ENCODE data around the gene EFCAB13. TPM values are rescaled to one million over a fixed set of nuclear protein-coding genes. Genes with fewer than 3 reads are reported as not detected.

EFCAB13 gene
- total and polyA plus RNA-seq, 4 donors: 0.80 to 2.9 (median 2.3) TPM

- TF ChIP-seq HNF4G (IDR thresholded peaks at IDR 0.05): no peak
- no peak for TF ChIP-seq ZBTB33 (IDR thresholded peaks at IDR 0.05)
- no peak for TF ChIP-seq JUND (IDR thresholded peaks at IDR 0.05)
- TF ChIP-seq GABPA (IDR thresholded peaks at IDR 0.05 in 1 of 2, conservative IDR thresholded peaks at IDR 0.05 in 1 of 2): no peak
- no peak for TF ChIP-seq FOXA2 (IDR thresholded peaks at IDR 0.05)
- no peak for TF ChIP-seq TAF1 (conservative IDR thresholded peaks at IDR 0.05)
- no peak for TF ChIP-seq FOXA1 (IDR thresholded peaks at IDR 0.05)
- TF ChIP-seq EGR1 (IDR thresholded peaks at IDR 0.05; ENCODE audit: low read depth in 2 of 2): no peak
- no peak for TF ChIP-seq HNF4A (conservative IDR thresholded peaks at IDR 0.05)
- TF ChIP-seq MAX (IDR thresholded peaks at IDR 0.05): no peak
- no peak for TF ChIP-seq YY1 (IDR thresholded peaks at IDR 0.05)
- TF ChIP-seq, protein P1, sequence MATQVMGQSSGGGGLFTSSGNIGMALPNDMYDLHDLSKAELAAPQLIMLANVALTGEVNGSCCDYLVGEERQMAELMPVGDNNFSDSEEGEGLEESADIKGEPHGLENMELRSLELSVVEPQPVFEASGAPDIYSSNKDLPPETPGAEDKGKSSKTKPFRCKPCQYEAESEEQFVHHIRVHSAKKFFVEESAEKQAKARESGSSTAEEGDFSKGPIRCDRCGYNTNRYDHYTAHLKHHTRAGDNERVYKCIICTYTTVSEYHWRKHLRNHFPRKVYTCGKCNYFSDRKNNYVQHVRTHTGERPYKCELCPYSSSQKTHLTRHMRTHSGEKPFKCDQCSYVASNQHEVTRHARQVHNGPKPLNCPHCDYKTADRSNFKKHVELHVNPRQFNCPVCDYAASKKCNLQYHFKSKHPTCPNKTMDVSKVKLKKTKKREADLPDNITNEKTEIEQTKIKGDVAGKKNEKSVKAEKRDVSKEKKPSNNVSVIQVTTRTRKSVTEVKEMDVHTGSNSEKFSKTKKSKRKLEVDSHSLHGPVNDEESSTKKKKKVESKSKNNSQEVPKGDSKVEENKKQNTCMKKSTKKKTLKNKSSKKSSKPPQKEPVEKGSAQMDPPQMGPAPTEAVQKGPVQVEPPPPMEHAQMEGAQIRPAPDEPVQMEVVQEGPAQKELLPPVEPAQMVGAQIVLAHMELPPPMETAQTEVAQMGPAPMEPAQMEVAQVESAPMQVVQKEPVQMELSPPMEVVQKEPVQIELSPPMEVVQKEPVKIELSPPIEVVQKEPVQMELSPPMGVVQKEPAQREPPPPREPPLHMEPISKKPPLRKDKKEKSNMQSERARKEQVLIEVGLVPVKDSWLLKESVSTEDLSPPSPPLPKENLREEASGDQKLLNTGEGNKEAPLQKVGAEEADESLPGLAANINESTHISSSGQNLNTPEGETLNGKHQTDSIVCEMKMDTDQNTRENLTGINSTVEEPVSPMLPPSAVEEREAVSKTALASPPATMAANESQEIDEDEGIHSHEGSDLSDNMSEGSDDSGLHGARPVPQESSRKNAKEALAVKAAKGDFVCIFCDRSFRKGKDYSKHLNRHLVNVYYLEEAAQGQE (IDR thresholded peaks at IDR 0.05): no peak
- H3K27ac ChIP-seq (ENCODE audit: low read depth in 1 of 2, low read length in 2 of 2): no peak overlapping the region
- H3K9ac ChIP-seq (ENCODE audit: low read depth in 1 of 2, low read length in 2 of 2): no peak overlapping the region
- DNase-seq (ENCODE audit: low spot score): no peak
- H3K4me1 ChIP-seq (ENCODE audit: control insufficient read depth in 4 of 4, insufficient read depth in 4 of 4, low read length in 3 of 4): peaks cover 2 to 10% (median 7%) of the 10 kb centered on the region in 4 donors
- H3K9me3 ChIP-seq (ENCODE audit: control insufficient read depth in 4 of 4, low read length in 3 of 4): no peaks in the 10 kb centered on the region
- peaks cover 0 to 3% (median 0%) of the 10 kb centered on the region in 4 donors for H3K36me3 ChIP-seq (ENCODE audit: control insufficient read depth in 4 of 4, insufficient read depth in 3 of 4, low read depth in 1 of 4, low read length in 3 of 4)
- WGBS: 89% methylated on average over 3 of the region's 3 CpGs
- H3K4me3 ChIP-seq (ENCODE audit: low read depth in 1 of 3, low read length in 3 of 3): no peak overlapping the region
- no peaks in the 10 kb centered on the region for H3K27me3 ChIP-seq (ENCODE audit: control insufficient read depth in 4 of 4, insufficient read depth in 4 of 4, low read length in 3 of 4)
Measured at GRCh38 chr17:47301161-47301560, 22.6 kb upstream of the EFCAB13 start.

- peaks cover 2 to 10% (median 7%) of the 10 kb centered on the region in 4 donors for H3K4me1 ChIP-seq (ENCODE audit: control insufficient read depth in 4 of 4, insufficient read depth in 4 of 4, low read length in 3 of 4)
- DNase-seq (ENCODE audit: low spot score): no peak
- 92% methylated on average over 2 of the region's 2 CpGs for WGBS
- H3K27ac ChIP-seq (ENCODE audit: low read depth in 1 of 2, low read length in 2 of 2): no peak overlapping the region
- H3K4me3 ChIP-seq (ENCODE audit: low read depth in 1 of 3, low read length in 3 of 3): no peak overlapping the region
- peaks cover 0 to 3% (median 0%) of the 10 kb centered on the region in 4 donors for H3K36me3 ChIP-seq (ENCODE audit: control insufficient read depth in 4 of 4, insufficient read depth in 3 of 4, low read depth in 1 of 4, low read length in 3 of 4)
- no peak overlapping the region for H3K9ac ChIP-seq (ENCODE audit: low read depth in 1 of 2, low read length in 2 of 2)
- no peaks in the 10 kb centered on the region for H3K27me3 ChIP-seq (ENCODE audit: control insufficient read depth in 4 of 4, insufficient read depth in 4 of 4, low read length in 3 of 4)
- no peaks in the 10 kb centered on the region for H3K9me3 ChIP-seq (ENCODE audit: control insufficient read depth in 4 of 4, low read length in 3 of 4)
- TF ChIP-seq ZBTB33 (IDR thresholded peaks at IDR 0.05) (no peak), EGR1 (IDR thresholded peaks at IDR 0.05; ENCODE audit: low read depth in 2 of 2) (no peak), YY1 (IDR thresholded peaks at IDR 0.05) (no peak), CTCF (IDR thresholded peaks at IDR 0.05; ENCODE audit: low read depth, low read length, missing input control) (no peak), HNF4G (IDR thresholded peaks at IDR 0.05) (no peak), ATF3 (IDR thresholded peaks at IDR 0.05) (no peak), NR2F2 (IDR thresholded peaks at IDR 0.05) (no peak), FOXA2 (IDR thresholded peaks at IDR 0.05) (no peak), JUND (IDR thresholded peaks at IDR 0.05) (no peak), RXRA (IDR thresholded peaks at IDR 0.05) (no peak), RAD21 (IDR thresholded peaks at IDR 0.05) (no peak), TAF1 (conservative IDR thresholded peaks at IDR 0.05) (no peak), MAX (IDR thresholded peaks at IDR 0.05) (no peak), GABPA (IDR thresholded peaks at IDR 0.05 in 1 of 2, conservative IDR thresholded peaks at IDR 0.05 in 1 of 2) (no peak), SP1 (IDR thresholded peaks at IDR 0.05) (no peak)
- TF ChIP-seq, protein P1 (IDR thresholded peaks at IDR 0.05): no peak
Measured at GRCh38 chr17:47301831-47302230, 21.9 kb upstream of the EFCAB13 start.

Measured in liver (tissue), 9 donors.